HG02981 (cell line): ENCODE data around the gene CSPG5.

ENCODE experiments used
- ATAC-seq: cut with Tn5 transposase; IDR thresholded peaks from one replicate; pipeline ENCODE4 v1.9.1; 2021; ENCODE audit warnings: mild to moderate bottlenecking, moderate library complexity; ENCODE audit not compliant: unreplicated experiment

Gene CSPG5

GRCh38 chr3:47588587-47588986, 9.9 kb upstream of the CSPG5 start:
- ATAC-seq = no peak

GRCh38 chr3:47588053-47588452, 9.4 kb upstream of the CSPG5 start:
- ATAC-seq = no peak

- ATAC-seq = no peak
Observed at GRCh38 chr3:47586746-47587145, 8.1 kb upstream of the CSPG5 start.

GRCh38 chr3:47583320-47584075, 4.8 kb upstream of the CSPG5 start:
- no peak for ATAC-seq

- no peak for ATAC-seq
Observed at GRCh38 chr3:47581835-47582234, 3.2 kb upstream of the CSPG5 start.

- no peak for ATAC-seq
Observed at GRCh38 chr3:47581422-47581821, 2.8 kb upstream of the CSPG5 start.

GRCh38 chr3:47580481-47580880, 1.8 kb upstream of the CSPG5 start:
- no peak for ATAC-seq

- no peak for ATAC-seq
Observed at GRCh38 chr3:47579875-47580274, 1.2 kb upstream of the CSPG5 start.

- no peak for ATAC-seq
Observed at GRCh38 chr3:47578119-47578632, 489 bp downstream of the CSPG5 start.

GRCh38 chr3:47577583-47578118, 1.0 kb downstream of the CSPG5 start:
- no peak for ATAC-seq

GRCh38 chr3:47573190-47574172, 5.2 kb downstream of the CSPG5 start:
- no peak for ATAC-seq

GRCh38 chr3:47571391-47572175, 7.1 kb downstream of the CSPG5 start:
- no peak for ATAC-seq

GRCh38 chr3:47568901-47569300, 9.8 kb downstream of the CSPG5 start:
- ATAC-seq = no peak

- no peak for ATAC-seq
Observed at GRCh38 chr3:47567149-47567548, 11.5 kb downstream of the CSPG5 start.

- no peak for ATAC-seq
Observed at GRCh38 chr3:47566667-47567066, 12.0 kb downstream of the CSPG5 start.

- ATAC-seq = no peak
Observed at GRCh38 chr3:47565734-47566550, 12.7 kb downstream of the CSPG5 start.

GRCh38 chr3:47556351-47556750, 22.3 kb downstream of the CSPG5 start:
- no peak for ATAC-seq

GRCh38 chr3:47554335-47554734, 24.3 kb downstream of the CSPG5 start:
- no peak for ATAC-seq

- no peak for ATAC-seq
Observed at GRCh38 chr3:47553407-47553806, 25.3 kb downstream of the CSPG5 start.
